Measurements from ENCODE around the gene CAD. TPM values are rescaled to one million over a fixed set of nuclear protein-coding genes. Genes with fewer than 3 reads are reported as not detected.
"Not testable (repeated sequence)": the region's sequence is repeated elsewhere in the genome, so short reads cannot be mapped to it uniquely, and the experiment has no call there.

CAD gene
- total and polyA plus RNA-seq, 9 of the 15 experiments (the other 6 are each of a cell fraction or from before 2014, with no cell fraction given): 7.5 to 126 (median 33.7) TPM

DNA sequence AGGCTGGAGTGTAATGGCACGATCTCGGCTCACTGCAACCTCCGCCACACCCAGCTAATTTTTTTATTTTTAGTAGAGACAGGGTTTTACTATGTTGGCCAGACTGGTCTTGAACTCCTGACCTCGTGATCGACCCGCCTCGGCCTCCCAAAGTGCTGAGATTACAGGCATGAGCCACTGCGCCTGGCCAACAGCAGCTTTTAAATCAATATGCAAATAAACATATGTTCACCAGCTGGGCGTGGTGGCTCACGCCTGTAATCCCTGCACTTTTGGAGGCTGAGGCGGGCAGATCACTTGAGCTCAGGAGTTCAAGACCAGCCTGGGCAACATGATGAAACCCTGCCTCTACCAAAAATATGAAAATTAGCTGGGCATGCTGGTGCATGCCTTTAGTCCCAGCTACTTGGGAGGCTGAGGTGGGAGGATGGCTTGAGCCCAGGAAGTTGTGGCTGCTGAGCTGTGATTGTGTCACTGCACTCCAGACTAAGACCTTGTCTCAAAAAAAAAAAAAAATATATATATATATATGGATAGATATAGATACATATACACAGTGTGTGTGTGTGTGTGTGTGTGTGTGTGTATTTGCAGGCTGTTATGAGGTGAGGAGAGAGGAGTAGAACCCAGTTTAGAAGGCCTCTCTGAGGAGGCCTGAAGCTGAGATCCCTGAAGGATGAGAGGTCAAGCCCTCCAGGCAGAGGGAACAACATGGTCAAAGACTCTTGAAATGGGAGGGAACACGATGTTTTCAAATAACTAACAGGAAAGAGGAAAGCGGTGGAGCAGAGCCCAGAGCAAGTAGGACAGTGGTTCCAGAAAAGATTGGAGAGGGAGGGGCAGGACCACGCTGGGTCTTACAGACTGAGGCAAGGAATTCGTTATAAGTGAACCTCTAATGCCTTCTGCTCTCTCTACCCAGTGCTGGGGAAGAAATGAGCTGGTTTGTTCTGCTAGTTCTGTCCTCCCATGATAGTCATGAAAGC is 55.7 kb downstream of the CAD start:
- H2AFZ ChIP-seq (ENCODE audit: low read depth, low read length); H4K20me1 ChIP-seq (replicated peaks; ENCODE audit: control insufficient read depth, insufficient read depth, low read length); BruUV-seq (replicated peaks); H3K4me2 ChIP-seq (ENCODE audit: insufficient read depth, low read length); H3K4me3 ChIP-seq; H3K36me3 ChIP-seq (ENCODE audit: control insufficient read depth, insufficient read depth, low read length); in situ Hi-C loops (cut with MboI); CTCF ChIA-PET (ENCODE audit: low intra/inter-chr PET ratio); DNase-seq (ENCODE audit: extremely low read depth in 1 of 4, low spot score in 3 of 4); H3K79me2 ChIP-seq (ENCODE audit: control insufficient read depth, insufficient read depth, low read length); intact Hi-C loops (cut with micrococcal nuclease); ATAC-seq; H3K9me1 ChIP-seq (ENCODE audit: control insufficient read depth, insufficient read depth, low read length); H3K27me3 ChIP-seq (ENCODE audit: control insufficient read depth in 2 of 2, insufficient read depth in 2 of 2, low read length in 2 of 2); H3K9me3 ChIP-seq (replicated peaks; ENCODE audit: control insufficient read depth, insufficient read depth, low read depth, low read length); FAIRE-seq; H3K9ac ChIP-seq (ENCODE audit: insufficient read depth in 1 of 2, low read depth in 2 of 2, low read length in 2 of 2); H3K27ac ChIP-seq (ENCODE audit: extremely low read depth, low read depth, low read length): not testable (repeated sequence)
- WGBS (ENCODE audit: insufficient coverage, low coverage, missing lambda C conversion rate): 37% methylated on average over 15 of the region's 15 CpGs
- TF ChIP-seq TFAP4 (CRISPR knock-in tag; IDR thresholded peaks at IDR 0.05; ENCODE audit: borderline replicate concordance): peak; percentile 15; the same call in 1 of the 2 replicates
- POLR2A ChIA-PET: interaction anchor here (0.6 to 1.2 kb wide), 4 partner anchors 13 to 160 kb away, joined by 3 to 5 read pairs (median 3); no protein-coding TSS in a partner anchor
- peaks cover 10 to 19% of the 10 kb centered on the region in 2 experiments for H3K4me1 ChIP-seq (replicated peaks in 1 of 2; ENCODE audit: control insufficient read depth in 2 of 2, insufficient read depth in 2 of 2, low read length in 2 of 2)
